ENCODE data around the gene CSNK2A2.

DNA sequence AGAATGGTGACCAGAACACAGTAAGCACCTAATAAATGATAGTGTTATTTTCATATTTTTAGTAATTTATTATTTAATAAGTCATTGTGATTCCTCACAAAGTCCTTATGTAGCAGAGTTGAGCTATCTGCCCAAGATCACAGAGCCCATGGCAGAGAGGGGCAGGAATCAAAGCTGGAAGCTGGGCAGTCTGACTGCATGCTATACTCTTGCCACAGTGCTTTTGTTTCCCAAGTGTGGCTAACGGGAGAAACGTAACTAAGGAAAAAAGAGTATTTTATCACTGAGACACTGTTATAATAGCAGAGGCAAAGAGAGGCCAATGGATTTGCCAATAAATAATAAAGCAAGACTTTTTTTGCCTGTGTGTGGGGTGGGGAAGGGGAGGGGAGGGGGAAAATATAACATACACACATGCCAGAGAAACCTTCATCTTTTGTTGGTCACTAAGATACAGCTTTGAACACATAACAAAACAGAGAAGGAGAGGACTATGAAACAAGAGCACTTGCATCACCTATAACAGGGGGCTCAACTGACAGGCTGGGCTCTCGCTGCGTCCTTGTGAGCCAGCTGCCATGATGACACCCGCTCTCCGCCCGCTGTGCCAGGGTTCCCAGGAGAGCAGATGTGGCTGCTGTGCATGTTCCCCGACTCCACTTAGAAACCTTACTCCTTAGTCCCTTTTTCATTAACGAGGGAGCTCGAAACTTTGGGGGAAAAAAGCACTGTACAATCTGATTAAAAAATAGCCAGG, 10.1 kb downstream of the CSNK2A2 start:
- no peak for TF ChIP-seq POLR2A (IDR thresholded peaks at IDR 0.05)
- TF ChIP-seq, protein P1, sequence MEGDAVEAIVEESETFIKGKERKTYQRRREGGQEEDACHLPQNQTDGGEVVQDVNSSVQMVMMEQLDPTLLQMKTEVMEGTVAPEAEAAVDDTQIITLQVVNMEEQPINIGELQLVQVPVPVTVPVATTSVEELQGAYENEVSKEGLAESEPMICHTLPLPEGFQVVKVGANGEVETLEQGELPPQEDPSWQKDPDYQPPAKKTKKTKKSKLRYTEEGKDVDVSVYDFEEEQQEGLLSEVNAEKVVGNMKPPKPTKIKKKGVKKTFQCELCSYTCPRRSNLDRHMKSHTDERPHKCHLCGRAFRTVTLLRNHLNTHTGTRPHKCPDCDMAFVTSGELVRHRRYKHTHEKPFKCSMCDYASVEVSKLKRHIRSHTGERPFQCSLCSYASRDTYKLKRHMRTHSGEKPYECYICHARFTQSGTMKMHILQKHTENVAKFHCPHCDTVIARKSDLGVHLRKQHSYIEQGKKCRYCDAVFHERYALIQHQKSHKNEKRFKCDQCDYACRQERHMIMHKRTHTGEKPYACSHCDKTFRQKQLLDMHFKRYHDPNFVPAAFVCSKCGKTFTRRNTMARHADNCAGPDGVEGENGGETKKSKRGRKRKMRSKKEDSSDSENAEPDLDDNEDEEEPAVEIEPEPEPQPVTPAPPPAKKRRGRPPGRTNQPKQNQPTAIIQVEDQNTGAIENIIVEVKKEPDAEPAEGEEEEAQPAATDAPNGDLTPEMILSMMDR (IDR thresholded peaks at IDR 0.05) = no peak
- TF ChIP-seq POLR2AphosphoS5 (IDR thresholded peaks at IDR 0.05) = no peak
- TF ChIP-seq EP300 (IDR thresholded peaks at IDR 0.05; ENCODE audit: low read depth) = no peak
